Stimulated activated naive B cell treated with anti-CD40 and anti-IgM and Interleukin-4, amounts not matched to agents 10 μg/mL and 1 μg/mL and 100 μg/mL, for 72 hours (primary cell): ENCODE results near the gene EGLN2.
"Not testable (repeated sequence)": the region's sequence is repeated elsewhere in the genome, so short reads cannot be mapped to it uniquely, and the experiment has no call there.

Experiments used
- ATAC-seq, 2 donors: fragments of 150-1000 bp; cut with Tn5 transposase; replicated peaks; 2 replicates each; pipeline ENCODE4 v1.10.0; 2021; ENCODE audit warnings: moderate library complexity in 1 of 2
- DNase-seq: peaks from one replicate; pipeline ENCODE4 v3.0.0; 2021
- H3K27ac Mint-ChIP-seq: one replicate; pipeline ENCODE4 v1.8.0; 2022; ENCODE audit warnings: mild to moderate bottlenecking, mixed read lengths
- H3K27me3 Mint-ChIP-seq, 2 donors: one replicate each; pipeline ENCODE4 v1.8.0; 2022; ENCODE audit warnings: mixed read lengths in 2 of 2
- H3K36me3 Mint-ChIP-seq, 2 donors: one replicate each; pipeline ENCODE4 v1.8.0; 2022; ENCODE audit warnings: mixed read lengths in 2 of 2, mild to moderate bottlenecking in 1 of 2
- H3K4me1 Mint-ChIP-seq, 2 donors: one replicate each; pipeline ENCODE4 v1.8.0; 2022; ENCODE audit warnings: mixed read lengths in 2 of 2, mild to moderate bottlenecking in 1 of 2
- H3K4me3 Mint-ChIP-seq, 2 donors: one replicate each; pipeline ENCODE4 v1.8.0; 2022; ENCODE audit warnings: mild to moderate bottlenecking in 2 of 2, mixed read lengths in 2 of 2, moderate library complexity in 1 of 2
- H3K9me3 Mint-ChIP-seq, 2 donors: one replicate each; pipeline ENCODE4 v1.8.0; 2022; ENCODE audit warnings: mixed read lengths in 2 of 2, mild to moderate bottlenecking in 1 of 2

EGLN2 gene

DNA sequence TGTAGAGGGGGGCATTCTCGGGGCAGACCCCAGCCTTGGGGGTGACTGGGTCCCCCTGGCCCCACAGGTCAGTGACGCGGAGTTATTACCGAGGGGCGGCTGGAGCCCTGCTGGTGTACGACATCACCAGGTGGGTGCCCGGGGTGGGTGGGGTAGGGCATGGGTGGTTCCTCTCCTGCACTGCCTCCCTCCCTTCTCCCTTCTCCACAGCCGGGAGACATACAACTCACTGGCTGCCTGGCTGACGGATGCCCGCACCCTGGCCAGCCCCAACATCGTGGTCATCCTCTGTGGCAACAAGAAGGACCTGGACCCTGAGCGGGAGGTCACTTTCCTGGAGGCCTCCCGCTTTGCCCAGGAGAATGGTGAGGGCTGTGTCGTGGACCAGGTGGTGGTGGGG lies 15.3 kb upstream of the EGLN2 start:
- Mint-ChIP-seq H3K9me3 (no peaks in the 10 kb centered on the region), H3K27me3 (no peaks in the 10 kb centered on the region), H3K36me3 (peaks cover 53 to 71% of the 10 kb centered on the region in 2 donors), H3K4me3 (no peak overlapping the region), H3K4me1 (peaks cover 35 to 63% of the 10 kb centered on the region in 2 donors), H3K27ac (no peak overlapping the region)
- ATAC-seq (no peak), DNase-seq (no peak)

- not testable (repeated sequence) for DNase-seq, H3K27ac Mint-ChIP-seq, H3K4me3 Mint-ChIP-seq, H3K27me3 Mint-ChIP-seq, H3K9me3 Mint-ChIP-seq, ATAC-seq
- Mint-ChIP-seq H3K4me1 (peaks cover 33 to 59% of the 10 kb centered on the region in 2 donors), H3K36me3 (peaks cover 53 to 74% of the 10 kb centered on the region in 2 donors)
These were observed 14.8 kb upstream of the EGLN2 start for GRCh38 chr19:40784146-40784545.

DNA sequence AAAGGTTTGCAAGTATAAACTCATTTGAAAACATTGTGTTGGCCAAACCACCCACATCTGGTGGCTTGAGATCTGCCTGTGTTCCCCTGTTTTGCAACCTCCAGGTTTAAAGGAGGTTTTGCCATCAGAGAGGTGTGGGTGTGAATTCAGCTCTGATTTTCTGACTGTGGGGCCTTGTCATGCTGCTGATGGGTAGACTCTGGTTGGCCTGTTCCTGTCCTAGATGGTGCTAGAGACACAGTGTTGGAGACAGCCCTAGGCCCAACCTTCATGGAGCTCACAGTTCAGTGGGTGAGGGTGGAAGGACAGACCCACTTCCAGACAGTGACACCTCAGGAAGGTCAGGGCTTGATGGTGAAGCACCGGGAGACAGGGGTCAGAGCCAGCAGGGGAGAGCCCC lies 13.5 kb upstream of the EGLN2 start:
- Mint-ChIP-seq H3K27me3 (no peaks in the 10 kb centered on the region), H3K4me3 (no peak overlapping the region), H3K9me3 (no peaks in the 10 kb centered on the region), H3K27ac (peak overlapping the region; percentile 67), H3K4me1 (peaks cover 29 to 55% of the 10 kb centered on the region in 2 donors), H3K36me3 (peaks cover 53 to 74% of the 10 kb centered on the region in 2 donors)
- DNase-seq (no peak), ATAC-seq (no peak)

GRCh38 chr19:40786060-40787037 lies 12.6 kb upstream of the EGLN2 start:
- H3K36me3 Mint-ChIP-seq: peaks cover 52 to 71% of the 10 kb centered on the region in 2 donors
- no peaks in the 10 kb centered on the region for H3K9me3 Mint-ChIP-seq
- H3K4me1 Mint-ChIP-seq: peaks cover 27 to 51% of the 10 kb centered on the region in 2 donors
- no peak overlapping the region for H3K4me3 Mint-ChIP-seq
- ATAC-seq: no peak
- H3K27me3 Mint-ChIP-seq: no peaks in the 10 kb centered on the region
- peak overlapping the region; percentile 47 for H3K27ac Mint-ChIP-seq
- no peak for DNase-seq

GRCh38 chr19:40791349-40791748 lies 7.6 kb upstream of the EGLN2 start:
- H3K36me3 Mint-ChIP-seq: peaks cover 33 to 45% of the 10 kb centered on the region in 2 donors
- H3K4me1 Mint-ChIP-seq: peaks cover 30 to 48% of the 10 kb centered on the region in 2 donors
- ATAC-seq (no peak), DNase-seq (no peak)
- no peaks in the 10 kb centered on the region for H3K27me3 Mint-ChIP-seq
- H3K4me3 Mint-ChIP-seq: no peak overlapping the region
- H3K9me3 Mint-ChIP-seq: no peaks in the 10 kb centered on the region
- peak overlapping the region; percentile 87 for H3K27ac Mint-ChIP-seq

GRCh38 chr19:40791996-40792395 lies 7.0 kb upstream of the EGLN2 start:
- Mint-ChIP-seq H3K27me3 (no peaks in the 10 kb centered on the region), H3K4me1 (peaks cover 31 to 48% of the 10 kb centered on the region in 2 donors), H3K4me3 (no peak overlapping the region), H3K27ac (peak overlapping the region; percentile 62), H3K9me3 (no peaks in the 10 kb centered on the region), H3K36me3 (peaks cover 30 to 43% of the 10 kb centered on the region in 2 donors)
- peak in 1 of 2 donors; percentile 14 for ATAC-seq
- no peak for DNase-seq

- ATAC-seq (no peak), DNase-seq (no peak)
- H3K27me3 Mint-ChIP-seq: no peaks in the 10 kb centered on the region
- peaks cover 30 to 46% of the 10 kb centered on the region in 2 donors for H3K36me3 Mint-ChIP-seq
- H3K4me1 Mint-ChIP-seq: peaks cover 49 to 65% of the 10 kb centered on the region in 2 donors
- H3K9me3 Mint-ChIP-seq: no peaks in the 10 kb centered on the region
- peak overlapping the region; percentile 99 for H3K27ac Mint-ChIP-seq
- H3K4me3 Mint-ChIP-seq: peak overlapping the region; percentile 91 to 93
These were observed 1.6 kb upstream of the EGLN2 start for GRCh38 chr19:40797166-40797962.

DNA sequence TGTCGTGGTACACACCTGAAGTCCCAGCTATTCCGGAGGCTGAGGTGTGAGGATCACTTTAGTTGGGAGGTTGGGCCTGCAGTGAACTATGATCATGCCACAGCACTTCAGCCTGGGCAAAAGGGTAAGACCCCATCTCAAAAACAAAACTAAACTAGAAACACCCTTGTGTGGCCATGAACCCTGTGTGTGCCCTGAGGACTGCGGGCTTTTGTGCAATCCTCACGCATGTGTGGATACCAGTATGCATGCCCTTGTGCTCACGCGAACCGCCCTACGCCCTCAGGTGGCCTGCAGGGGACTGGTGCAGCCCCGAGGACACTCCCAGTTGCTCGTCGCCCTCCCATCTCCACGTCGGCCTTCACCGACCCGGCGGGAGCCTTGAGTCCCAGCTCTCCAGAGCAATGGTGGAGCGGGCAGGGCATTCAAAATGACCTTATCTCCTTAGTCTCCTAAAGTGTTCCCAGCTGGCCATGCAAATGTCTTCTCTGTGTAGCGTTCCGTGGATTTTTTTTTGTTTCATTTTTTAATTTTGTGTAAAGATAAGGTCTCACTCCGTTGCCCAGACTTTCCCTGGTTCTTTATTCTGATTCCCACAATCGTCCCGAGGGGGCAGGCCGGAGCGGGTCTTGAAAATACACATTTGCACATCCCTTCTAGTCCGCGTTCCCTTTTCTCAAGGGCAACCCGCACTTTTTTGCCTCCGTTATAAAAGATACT lies 868 bp upstream of the EGLN2 start:
- ATAC-seq: peak; percentile 70 to 71
- H3K4me3 Mint-ChIP-seq: peak overlapping the region; percentile 91 to 93

GRCh38 chr19:40799558-40800338 lies 757 bp downstream of the EGLN2 start:
- Mint-ChIP-seq H3K27ac (peak overlapping the region; percentile 93), H3K4me1 (peaks cover 70 to 79% of the 10 kb centered on the region in 2 donors), H3K27me3 (no peaks in the 10 kb centered on the region), H3K9me3 (no peaks in the 10 kb centered on the region), H3K4me3 (peak overlapping the region; percentile 92 to 93), H3K36me3 (peaks cover 45 to 66% of the 10 kb centered on the region in 2 donors)
- peak in 1 of 2 donors; percentile 3 for ATAC-seq
- no peak for DNase-seq

More for the DNA sequence above, 868 bp upstream of the EGLN2 start:
- peak; percentile 79 for DNase-seq
- Mint-ChIP-seq H3K36me3 (peaks cover 35 to 51% of the 10 kb centered on the region in 2 donors), H3K9me3 (no peaks in the 10 kb centered on the region), H3K27me3 (no peaks in the 10 kb centered on the region), H3K4me1 (peaks cover 54 to 65% of the 10 kb centered on the region in 2 donors), H3K27ac (peak overlapping the region; percentile 99)

- no peak for ATAC-seq
- H3K36me3 Mint-ChIP-seq: peaks cover 48 to 73% of the 10 kb centered on the region in 2 donors
These were observed 1.5 kb downstream of the EGLN2 start for GRCh38 chr19:40800339-40800996.

DNA sequence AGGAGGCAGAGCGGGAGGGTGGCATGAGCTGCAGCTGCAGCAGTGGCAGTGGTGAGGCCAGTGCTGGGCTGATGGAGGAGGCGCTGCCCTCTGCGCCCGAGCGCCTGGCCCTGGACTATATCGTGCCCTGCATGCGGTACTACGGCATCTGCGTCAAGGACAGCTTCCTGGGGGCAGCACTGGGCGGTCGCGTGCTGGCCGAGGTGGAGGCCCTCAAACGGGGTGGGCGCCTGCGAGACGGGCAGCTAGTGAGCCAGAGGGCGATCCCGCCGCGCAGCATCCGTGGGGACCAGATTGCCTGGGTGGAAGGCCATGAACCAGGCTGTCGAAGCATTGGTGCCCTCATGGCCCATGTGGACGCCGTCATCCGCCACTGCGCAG lies 2.0 kb downstream of the EGLN2 start:
- no peak for ATAC-seq
- no peak for DNase-seq
- Mint-ChIP-seq H3K4me1 (peaks cover 75 to 91% of the 10 kb centered on the region in 2 donors), H3K27ac (peak overlapping the region; percentile 93), H3K4me3 (peak overlapping the region; percentile 92 to 93), H3K9me3 (no peaks in the 10 kb centered on the region), H3K36me3 (peaks cover 48 to 75% of the 10 kb centered on the region in 2 donors), H3K27me3 (no peaks in the 10 kb centered on the region)

More at GRCh38 chr19:40800339-40800996, 1.5 kb downstream of the EGLN2 start:
- no peak for DNase-seq
- H3K9me3 Mint-ChIP-seq: no peaks in the 10 kb centered on the region
- peak overlapping the region; percentile 93 for H3K27ac Mint-ChIP-seq
- peak overlapping the region; percentile 92 to 93 for H3K4me3 Mint-ChIP-seq
- no peaks in the 10 kb centered on the region for H3K27me3 Mint-ChIP-seq
- peaks cover 76 to 86% of the 10 kb centered on the region in 2 donors for H3K4me1 Mint-ChIP-seq

- H3K27me3 Mint-ChIP-seq: no peaks in the 10 kb centered on the region
- H3K36me3 Mint-ChIP-seq: peaks cover 48 to 80% of the 10 kb centered on the region in 2 donors
- peak overlapping the region; percentile 92 to 93 for H3K4me3 Mint-ChIP-seq
- DNase-seq (no peak), ATAC-seq (no peak)
- H3K27ac Mint-ChIP-seq: peak overlapping the region; percentile 98
- peaks cover 75 to 91% of the 10 kb centered on the region in 2 donors for H3K4me1 Mint-ChIP-seq
- no peaks in the 10 kb centered on the region for H3K9me3 Mint-ChIP-seq
These were observed 2.7 kb downstream of the EGLN2 start for GRCh38 chr19:40801426-40802299.
